ENCODE measurements around the gene EHD1.

DNA sequence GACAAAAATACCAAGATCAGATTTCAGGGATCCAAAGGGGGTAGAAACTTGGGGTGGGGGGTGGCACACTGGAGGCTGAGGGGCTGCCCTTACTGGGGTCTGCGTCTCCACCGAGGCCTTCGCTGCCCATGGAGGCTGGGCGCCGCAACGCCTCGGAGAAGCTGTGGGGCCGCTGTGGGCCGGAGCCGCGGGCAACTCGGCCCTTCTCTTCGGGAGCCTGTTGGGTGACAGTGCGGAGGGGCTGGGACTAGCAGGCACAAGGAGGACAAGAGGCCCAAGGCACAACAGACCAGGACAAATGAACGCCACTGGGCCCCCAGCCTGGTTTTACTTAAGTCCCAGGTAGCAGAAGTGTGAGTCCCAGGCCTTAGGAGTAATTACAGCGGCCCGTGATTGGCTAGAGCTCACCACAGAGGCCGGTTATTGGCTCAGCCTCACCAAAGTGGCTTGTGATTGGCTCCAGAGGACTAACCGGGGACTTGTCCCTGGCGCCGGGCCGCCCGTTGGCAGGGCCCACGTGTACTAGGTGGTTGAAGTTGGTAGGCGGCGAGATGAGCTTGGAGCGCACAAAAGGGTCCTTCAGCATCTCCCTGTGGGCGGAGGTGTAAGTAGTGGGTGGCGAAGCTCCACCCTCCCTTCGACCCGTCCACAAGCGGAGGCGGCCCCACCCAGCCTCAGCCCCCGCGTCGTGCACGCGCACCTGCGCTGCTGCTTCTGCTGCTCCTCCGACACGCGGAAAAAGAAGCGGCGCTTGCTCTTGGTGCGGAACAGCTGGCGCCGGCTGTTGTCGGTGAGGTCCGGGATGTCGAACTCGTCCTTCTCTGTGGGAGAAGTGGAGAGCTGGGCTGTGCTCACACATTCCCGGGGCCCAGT, 51.6 kb downstream of the EHD1 start:
- TF ChIP-seq, protein P1, sequence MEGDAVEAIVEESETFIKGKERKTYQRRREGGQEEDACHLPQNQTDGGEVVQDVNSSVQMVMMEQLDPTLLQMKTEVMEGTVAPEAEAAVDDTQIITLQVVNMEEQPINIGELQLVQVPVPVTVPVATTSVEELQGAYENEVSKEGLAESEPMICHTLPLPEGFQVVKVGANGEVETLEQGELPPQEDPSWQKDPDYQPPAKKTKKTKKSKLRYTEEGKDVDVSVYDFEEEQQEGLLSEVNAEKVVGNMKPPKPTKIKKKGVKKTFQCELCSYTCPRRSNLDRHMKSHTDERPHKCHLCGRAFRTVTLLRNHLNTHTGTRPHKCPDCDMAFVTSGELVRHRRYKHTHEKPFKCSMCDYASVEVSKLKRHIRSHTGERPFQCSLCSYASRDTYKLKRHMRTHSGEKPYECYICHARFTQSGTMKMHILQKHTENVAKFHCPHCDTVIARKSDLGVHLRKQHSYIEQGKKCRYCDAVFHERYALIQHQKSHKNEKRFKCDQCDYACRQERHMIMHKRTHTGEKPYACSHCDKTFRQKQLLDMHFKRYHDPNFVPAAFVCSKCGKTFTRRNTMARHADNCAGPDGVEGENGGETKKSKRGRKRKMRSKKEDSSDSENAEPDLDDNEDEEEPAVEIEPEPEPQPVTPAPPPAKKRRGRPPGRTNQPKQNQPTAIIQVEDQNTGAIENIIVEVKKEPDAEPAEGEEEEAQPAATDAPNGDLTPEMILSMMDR (IDR thresholded peaks at IDR 0.05 in 8 of 11, conservative IDR thresholded peaks at IDR 0.05 in 3 of 11): no peak
- no peak for TF ChIP-seq POLR2AphosphoS5 (IDR thresholded peaks at IDR 0.05)
